HepG2 (cell line): ENCODE results near the gene TFB1M. TPM values are rescaled to one million over a fixed set of nuclear protein-coding genes. Genes with fewer than 3 reads are reported as not detected.

ENCODE experiments used
- BRD4 ChIP-seq: sonication (generic); formaldehyde crosslinking; IDR thresholded peaks from 2 replicates; pipeline ENCODE4 v1.4.0; 2020; ENCODE audit warnings: missing genetic modification reagents
- FOXM1 ChIP-seq: sonication (generic); formaldehyde crosslinking; IDR thresholded peaks from 2 replicates; pipeline ENCODE4 v1.5.0; 2020; ENCODE audit warnings: missing genetic modification reagents
- HOXD1 ChIP-seq: sonication (generic); formaldehyde crosslinking; IDR thresholded peaks from 2 replicates; pipeline ENCODE4 v1.5.0; 2020; ENCODE audit warnings: missing genetic modification reagents
- KLF12 ChIP-seq: sonication (generic); formaldehyde crosslinking; IDR thresholded peaks from 2 replicates; pipeline ENCODE4 v1.4.0; 2020; ENCODE audit warnings: missing genetic modification reagents, borderline replicate concordance
- MIXL1 ChIP-seq: IDR thresholded peaks from 2 replicates; pipeline ENCODE4 v1.6.1; 2016
- THYN1 ChIP-seq: sonication (generic); formaldehyde crosslinking; IDR thresholded peaks from 2 replicates; pipeline ENCODE4 v1.8.1; 2023; ENCODE audit warnings: low read depth, mild to moderate bottlenecking, moderate library complexity, missing genetic modification reagents, borderline replicate concordance
- TSC22D2 ChIP-seq: sonication (generic); formaldehyde crosslinking; IDR thresholded peaks from 2 replicates; pipeline ENCODE4 v1.5.1; 2020; ENCODE audit warnings: missing genetic modification reagents, mild to moderate bottlenecking, borderline replicate concordance
- ZBTB8A ChIP-seq: sonication (generic); formaldehyde crosslinking; IDR thresholded peaks from 2 replicates; pipeline ENCODE4 v1.4.0; 2020; ENCODE audit warnings: mild to moderate bottlenecking, low read depth, missing genetic modification reagents, borderline replicate concordance
- ZFY ChIP-seq: sonication (generic); formaldehyde crosslinking; IDR thresholded peaks from 2 replicates; pipeline ENCODE4 v1.4.0; 2020; ENCODE audit warnings: missing genetic modification reagents
- ZKSCAN8 ChIP-seq: IDR thresholded peaks from 2 replicates; pipeline ENCODE4 v1.6.1; 2016; ENCODE audit warnings: borderline replicate concordance, missing genetic modification reagents, missing compliant biosample characterization
- ZMYM2 ChIP-seq: sonication (generic); formaldehyde crosslinking; IDR thresholded peaks from 2 replicates; pipeline ENCODE4 v1.8.0; 2022; ENCODE audit warnings: mild to moderate bottlenecking, missing genetic modification reagents
- ZNF264 ChIP-seq: sonication (generic); formaldehyde crosslinking; IDR thresholded peaks from 2 replicates; pipeline ENCODE4 v1.4.0; 2020; ENCODE audit warnings: missing genetic modification reagents
- ZNF274 ChIP-seq: sonication (generic); formaldehyde crosslinking; IDR thresholded peaks from 2 replicates; pipeline ENCODE4 v1.5.1; 2020; ENCODE audit warnings: mild to moderate bottlenecking, missing genetic modification reagents
- ZNF282 ChIP-seq: fragments of 450-650 bp; IDR thresholded peaks from 2 replicates; pipeline ENCODE4 v1.6.1; 2018; ENCODE audit not compliant: partially characterized antibody
- ZNF333 ChIP-seq: sonication (generic); formaldehyde crosslinking; IDR thresholded peaks from 2 replicates; pipeline ENCODE4 v1.4.0; 2020; ENCODE audit warnings: mild to moderate bottlenecking, missing genetic modification reagents, borderline replicate concordance
- ZNF354B ChIP-seq: sonication (generic); formaldehyde crosslinking; IDR thresholded peaks from 2 replicates; pipeline ENCODE4 v1.8.0; 2022; ENCODE audit warnings: mild to moderate bottlenecking, missing genetic modification reagents
- ZNF367 ChIP-seq: sonication (generic); formaldehyde crosslinking; IDR thresholded peaks from 2 replicates; pipeline ENCODE4 v1.4.0; 2020; ENCODE audit warnings: missing genetic modification reagents, borderline replicate concordance
- ZNF460 ChIP-seq: sonication (generic); formaldehyde crosslinking; IDR thresholded peaks from 2 replicates; pipeline ENCODE4 v1.5.1; 2020; ENCODE audit warnings: missing genetic modification reagents, mild to moderate bottlenecking, borderline replicate concordance
- ZNF510 ChIP-seq: sonication (generic); formaldehyde crosslinking; IDR thresholded peaks from 2 replicates; pipeline ENCODE4 v1.4.0; 2020; ENCODE audit warnings: low read depth, mild to moderate bottlenecking, missing genetic modification reagents
- ZNF543 ChIP-seq: sonication (generic); formaldehyde crosslinking; IDR thresholded peaks from 2 replicates; pipeline ENCODE4 v1.4.0; 2020; ENCODE audit warnings: mild to moderate bottlenecking, missing genetic modification reagents
- ZNF569 ChIP-seq: sonication (generic); formaldehyde crosslinking; IDR thresholded peaks from 2 replicates; pipeline ENCODE4 v1.5.0; 2020; ENCODE audit warnings: mild to moderate bottlenecking, missing genetic modification reagents, moderate library complexity, borderline replicate concordance
- ZNF615 ChIP-seq: sonication (generic); formaldehyde crosslinking; IDR thresholded peaks from 2 replicates; pipeline ENCODE4 v1.5.0; 2020; ENCODE audit warnings: mild to moderate bottlenecking, missing genetic modification reagents, borderline replicate concordance
- ZNF749 ChIP-seq: sonication (generic); formaldehyde crosslinking; IDR thresholded peaks from 2 replicates; pipeline ENCODE4 v1.8.0; 2022; ENCODE audit warnings: mild to moderate bottlenecking, missing genetic modification reagents, moderate library complexity, borderline replicate concordance
- ZSCAN21 ChIP-seq: sonication (generic); formaldehyde crosslinking; IDR thresholded peaks from 2 replicates; pipeline ENCODE4 v1.8.0; 2022; ENCODE audit warnings: mild to moderate bottlenecking, missing genetic modification reagents, moderate library complexity, borderline replicate concordance
- ZSCAN30 ChIP-seq: sonication (generic); formaldehyde crosslinking; IDR thresholded peaks from 2 replicates; pipeline ENCODE4 v1.5.0; 2020; ENCODE audit warnings: mild to moderate bottlenecking, missing genetic modification reagents
- polyA plus RNA-seq, 8 experiments: library from polyadenylated mRNA; depleted of rRNA in 3 of 8; stranded (reverse) in 7 of 8; unstranded in 1 of 8; fragments of >200 nt; fragmentation: Illumina TruSeq in 4 of 8; extraction: Trizol in 4 of 8; gene quantifications; 2 replicates each; pipeline versions ENCODE4 v1.2.1 to v1.2.3, GENCODE V29; 2011 to 2016; ENCODE audit warnings: low read depth in 4 of 8, missing spikeins in 1 of 8, mixed read lengths in 1 of 8; ENCODE audit not compliant: insufficient read depth in 1 of 8
- total RNA-seq, 5 experiments: library from RNA; depleted of rRNA; stranded (reverse); fragments of >200 nt; fragmentation: Illumina TruSeq; extraction: Trizol; gene quantifications; 2 replicates each; pipeline ENCODE4 v1.2.3, GENCODE V29; 2016; ENCODE audit warnings: low read depth in 1 of 5
- TF ChIP-seq, protein P1 (sequence below): sonication (generic); formaldehyde crosslinking; IDR thresholded peaks from 2 replicates; pipeline ENCODE4 v1.8.0; 2022; ENCODE audit warnings: mild to moderate bottlenecking, missing genetic modification reagents; ENCODE audit not compliant: insufficient replicate concordance
- TF ChIP-seq, protein P2 (sequence below): sonication (generic); IDR thresholded peaks from 2 replicates; pipeline ENCODE4 v1.6.1; 2016; ENCODE audit warnings: low read depth, borderline replicate concordance
- TF ChIP-seq, protein P3 (sequence below): sonication (generic); formaldehyde crosslinking; IDR thresholded peaks from 2 replicates; pipeline ENCODE4 v1.8.0; 2022; ENCODE audit warnings: mild to moderate bottlenecking, missing genetic modification reagents, moderate library complexity

Gene TFB1M
- total and polyA plus RNA-seq, 2 of the 13 experiments (the other 11 are each of a cell fraction or from before 2014, with no cell fraction given), result 91.4 to 122 TPM

DNA sequence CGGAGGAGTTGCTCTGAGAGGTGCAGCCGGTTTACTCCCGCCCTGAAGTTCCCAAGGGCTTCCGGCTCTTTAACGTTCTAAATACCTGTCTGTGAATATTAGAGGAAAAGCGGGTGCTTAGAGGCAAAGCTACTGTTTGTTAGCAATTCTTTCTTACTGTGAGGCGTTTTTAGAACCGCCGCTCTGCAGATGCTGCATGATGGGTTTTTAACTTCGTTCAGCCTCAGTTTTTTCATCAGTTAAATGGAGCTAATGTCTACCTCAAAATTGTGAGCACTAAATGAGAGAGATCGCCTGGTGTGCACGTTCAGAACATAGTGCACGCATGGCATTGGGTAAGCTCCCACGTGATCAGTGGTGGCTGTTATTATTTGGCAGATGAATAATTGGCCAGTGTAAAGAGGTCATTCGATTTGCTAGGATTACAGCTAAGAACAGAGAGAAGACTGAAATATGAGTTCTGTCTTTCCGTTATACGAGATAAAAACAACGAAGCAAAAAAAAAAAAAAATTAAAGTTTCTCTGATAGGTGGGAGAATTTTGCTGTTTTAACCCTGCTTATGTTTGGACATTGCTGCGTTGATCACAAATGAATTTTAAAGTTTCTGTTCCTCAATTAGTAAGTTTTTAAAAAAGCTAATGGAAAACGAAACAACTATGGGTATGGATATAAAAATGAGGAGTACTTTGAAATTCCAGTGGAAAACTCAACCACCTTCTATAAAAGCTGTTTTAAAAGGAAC, 660 bp upstream of the TFB1M start (continued):
- TF ChIP-seq, protein P1, sequence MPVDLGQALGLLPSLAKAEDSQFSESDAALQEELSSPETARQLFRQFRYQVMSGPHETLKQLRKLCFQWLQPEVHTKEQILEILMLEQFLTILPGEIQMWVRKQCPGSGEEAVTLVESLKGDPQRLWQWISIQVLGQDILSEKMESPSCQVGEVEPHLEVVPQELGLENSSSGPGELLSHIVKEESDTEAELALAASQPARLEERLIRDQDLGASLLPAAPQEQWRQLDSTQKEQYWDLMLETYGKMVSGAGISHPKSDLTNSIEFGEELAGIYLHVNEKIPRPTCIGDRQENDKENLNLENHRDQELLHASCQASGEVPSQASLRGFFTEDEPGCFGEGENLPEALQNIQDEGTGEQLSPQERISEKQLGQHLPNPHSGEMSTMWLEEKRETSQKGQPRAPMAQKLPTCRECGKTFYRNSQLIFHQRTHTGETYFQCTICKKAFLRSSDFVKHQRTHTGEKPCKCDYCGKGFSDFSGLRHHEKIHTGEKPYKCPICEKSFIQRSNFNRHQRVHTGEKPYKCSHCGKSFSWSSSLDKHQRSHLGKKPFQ (CRISPR knock-in tag), result peak; percentile 71
- TF ChIP-seq ZNF543 (no peak), THYN1 (CRISPR knock-in tag) (no peak), ZNF282 (no peak), ZNF569 (CRISPR knock-in tag) (no peak), ZNF274 (CRISPR knock-in tag) (no peak; the same call in 1 of the 2 replicates), ZBTB8A (CRISPR knock-in tag) (no peak), ZSCAN30 (no peak), FOXM1 (CRISPR knock-in tag) (no peak), BRD4 (CRISPR knock-in tag) (no peak), ZNF510 (0 out of 2 replicates have a peak, but pooled peaks have one; percentile 60), ZNF460 (CRISPR knock-in tag) (no peak), ZFY (no peak), ZNF354B (CRISPR knock-in tag) (no peak), ZNF749 (CRISPR knock-in tag) (0 out of 2 replicates have a peak, but pooled peaks have one; percentile 46), ZNF367 (CRISPR knock-in tag) (no peak), TSC22D2 (CRISPR knock-in tag) (peak; percentile 89), ZNF333 (CRISPR knock-in tag) (no peak), ZNF615 (CRISPR knock-in tag) (peak; percentile 42; the same call in 1 of the 2 replicates), KLF12 (0 out of 2 replicates have a peak, but pooled peaks have one; percentile 44), MIXL1 (peak; percentile 86), ZSCAN21 (CRISPR knock-in tag) (peak; percentile 69; the same call in 1 of the 2 replicates), HOXD1 (CRISPR knock-in tag) (no peak; the same call in 1 of the 2 replicates), ZNF264 (CRISPR knock-in tag) (peak; percentile 54; the same call in 1 of the 2 replicates), ZKSCAN8 (CRISPR knock-in tag) (peak; percentile 61; the same call in 1 of the 2 replicates), ZMYM2 (CRISPR knock-in tag) (peak; percentile 94)
- TF ChIP-seq, protein P2, sequence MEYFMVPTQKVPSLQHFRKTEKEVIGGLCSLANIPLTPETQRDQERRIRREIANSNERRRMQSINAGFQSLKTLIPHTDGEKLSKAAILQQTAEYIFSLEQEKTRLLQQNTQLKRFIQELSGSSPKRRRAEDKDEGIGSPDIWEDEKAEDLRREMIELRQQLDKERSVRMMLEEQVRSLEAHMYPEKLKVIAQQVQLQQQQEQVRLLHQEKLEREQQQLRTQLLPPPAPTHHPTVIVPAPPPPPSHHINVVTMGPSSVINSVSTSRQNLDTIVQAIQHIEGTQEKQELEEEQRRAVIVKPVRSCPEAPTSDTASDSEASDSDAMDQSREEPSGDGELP, result peak; percentile 3; the same call in 1 of the 2 replicates
- TF ChIP-seq, protein P3, sequence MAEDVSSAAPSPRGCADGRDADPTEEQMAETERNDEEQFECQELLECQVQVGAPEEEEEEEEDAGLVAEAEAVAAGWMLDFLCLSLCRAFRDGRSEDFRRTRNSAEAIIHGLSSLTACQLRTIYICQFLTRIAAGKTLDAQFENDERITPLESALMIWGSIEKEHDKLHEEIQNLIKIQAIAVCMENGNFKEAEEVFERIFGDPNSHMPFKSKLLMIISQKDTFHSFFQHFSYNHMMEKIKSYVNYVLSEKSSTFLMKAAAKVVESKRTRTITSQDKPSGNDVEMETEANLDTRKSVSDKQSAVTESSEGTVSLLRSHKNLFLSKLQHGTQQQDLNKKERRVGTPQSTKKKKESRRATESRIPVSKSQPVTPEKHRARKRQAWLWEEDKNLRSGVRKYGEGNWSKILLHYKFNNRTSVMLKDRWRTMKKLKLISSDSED, result 0 out of 2 replicates have a peak, but pooled peaks have one; percentile 49
